Aorta (tissue), 5 donors: Measurements from ENCODE around the gene ENTR1. TPM values are rescaled to one million over a fixed set of nuclear protein-coding genes. Genes with fewer than 3 reads are reported as not detected.

ENCODE experiments used
- ATAC-seq: fragments of 200-7000 bp; cut with Tn5 transposase; one replicate; pipeline ENCODE4 v1.9.1; 2022; ENCODE audit warnings: moderate library complexity; ENCODE audit not compliant: low FRiP score
- DNase-seq, 2 donors: peaks; one replicate each; pipeline ENCODE4 v3.0.0-alpha.2; 2020
- H3K27ac ChIP-seq, 2 donors: one replicate each; pipeline ENCODE4 v1.5.1; 2013; ENCODE audit warnings: low read length in 2 of 2, mild to moderate bottlenecking in 2 of 2, moderate library complexity in 2 of 2, control low read depth in 1 of 2, inconsistent platforms in 1 of 2, low read depth in 1 of 2
- H3K27me3 ChIP-seq, 2 donors: one replicate each; pipeline ENCODE4 v1.6.1; 2013; ENCODE audit warnings: control low read depth in 1 of 2, low read length in 1 of 2, mild to moderate bottlenecking in 1 of 2, moderate library complexity in 1 of 2; ENCODE audit not compliant: insufficient read depth in 2 of 2, control insufficient read depth in 1 of 2
- H3K36me3 ChIP-seq, 2 donors: one replicate each; pipeline ENCODE4 v1.6.1; 2013; ENCODE audit warnings: control low read depth in 1 of 2, low read length in 1 of 2, mild to moderate bottlenecking in 1 of 2; ENCODE audit not compliant: insufficient read depth in 2 of 2, control insufficient read depth in 1 of 2
- H3K4me1 ChIP-seq, 2 donors: one replicate each; pipeline ENCODE4 v1.6.1; 2013; ENCODE audit warnings: low read length in 2 of 2, control low read depth in 1 of 2, mild to moderate bottlenecking in 1 of 2, moderate library complexity in 1 of 2; ENCODE audit not compliant: insufficient read depth in 2 of 2, control insufficient read depth in 1 of 2
- H3K4me3 ChIP-seq, 2 donors: one replicate each; pipeline ENCODE4 v1.5.1; 2013; ENCODE audit warnings: low read length in 2 of 2, control low read depth in 1 of 2, mild to moderate bottlenecking in 1 of 2
- H3K9me3 ChIP-seq: one replicate; pipeline ENCODE4 v1.6.1; 2013; ENCODE audit warnings: mild to moderate bottlenecking, low read length; ENCODE audit not compliant: control insufficient read depth
- WGBS, 2 donors: extraction: QIAGEN DNeasy Blood & Tissue Kit; methylation state at CpG; one replicate each; pipeline ENCODE4 v1.1.7; 2013; 5-methylcytosine and 5-hydroxymethylcytosine counted together
- intact Hi-C, 2 donors: fragments of 100-400 bp; cut with DNase I; formaldehyde crosslinking; loops; one replicate each; pipeline versions ENCODE4 v1.14.2 to v1.15.0; 2022
- long read RNA-seq, 2 donors: library from polyadenylated mRNA; unstranded; transcript quantifications; one replicate each; pipeline ENCODE4 v2.0.0, GENCODE V29; 2020 to 2021
- polyA plus RNA-seq, 2 donors: library from polyadenylated mRNA; stranded (reverse); fragments of 200-250 nt; gene quantifications; one replicate each; pipeline ENCODE4 v1.2.3, GENCODE V29; 2013
- total RNA-seq, 2 donors: library from RNA; stranded (reverse); fragmentation: NEBNext Ultra II Directional; extraction: Animal tissue kit (Norgen Biotek cat#: 25700); gene quantifications; one replicate each; pipeline ENCODE4 v1.2.1, GENCODE V29; 2021
- donor health status: healthy with polysubstance abuse.
- donor health status: Bipolar disorder and iron deficiency.
- donor health status: DM: no; HTN: no; CAD: no.
- donor health status: DM: no; HTN: no; CAD: no.
- donor health status: DM: yes; HTN: yes; CAD: no.

ENTR1 gene
- total RNA-seq = 10 to 100 TPM; 27.1 to 39.0 TPM
- 10 to 100 TPM; 15.0 to 47.2 TPM for polyA plus RNA-seq
- long read RNA-seq, donor 1, partial matches to known transcripts = 6 of 10 reads
- long read RNA-seq, donor 1, other reads (novel, unspliced or antisense) = 1 of 10 reads
- long read RNA-seq, donor 2, transcript ENTR1-204 (8 exons, 2,129 nt) = major isoform, 9 of 17 reads
- long read RNA-seq, donor 2, partial matches to known transcripts = 1 of 17 reads
- long read RNA-seq, donor 2, other reads (novel, unspliced or antisense) = 5 of 17 reads

DNA sequence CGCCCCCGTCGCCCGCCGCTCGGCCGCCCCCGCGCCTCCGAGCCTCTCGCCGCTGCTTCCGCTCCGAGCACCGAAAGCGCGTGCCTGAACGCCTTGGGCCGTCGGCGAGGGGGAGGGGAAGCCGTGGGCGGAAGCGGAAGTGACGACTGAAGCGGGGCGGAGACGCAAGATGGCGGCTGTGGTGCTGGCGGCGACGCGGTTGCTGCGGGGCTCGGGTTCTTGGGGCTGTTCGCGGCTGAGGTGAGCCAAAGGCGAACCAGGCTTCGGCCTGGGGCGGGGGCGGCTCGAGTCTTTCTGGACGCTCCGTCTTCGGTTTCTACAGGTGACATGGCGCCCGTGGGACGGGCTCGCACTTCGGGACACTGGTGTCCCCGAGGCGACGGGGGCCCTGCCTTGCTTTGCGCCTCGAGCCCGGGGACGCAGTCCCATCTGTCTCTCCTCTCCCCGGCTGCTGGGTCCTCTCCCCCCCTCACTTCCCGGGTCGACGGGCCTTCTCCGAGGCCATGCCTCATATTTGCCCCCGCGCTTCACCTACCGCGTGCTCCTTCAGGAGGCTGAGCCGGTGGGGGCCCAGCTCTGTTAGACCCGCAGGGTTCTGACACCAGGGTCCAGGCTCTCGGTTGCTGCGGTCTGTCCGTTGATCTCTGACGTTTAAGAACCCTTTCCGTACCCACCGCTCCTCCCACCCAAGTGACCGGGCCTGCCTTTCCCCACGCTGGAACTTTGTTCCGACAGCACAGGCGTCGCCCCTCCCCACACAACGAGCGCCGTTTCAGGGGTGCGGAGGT is at the start of gene ENTR1, which contains the start of gene PMPCA:
ENTR1 (minus strand) TSS at position 115 of the 788 bp plus-strand sequence. CDS start 217 bp downstream, outside the sequence.
PMPCA (plus strand) TSS at position 159 of the 788 bp plus-strand sequence; CDS start at position 170, 11 bp downstream.
- DNase-seq (peak; percentile 96 to 99), ATAC-seq (peak; percentile 93)
- intact Hi-C loops = loop anchor here in 1 of 2 donors (5.0 kb wide), 1 partner anchor 72 kb away; the partner anchor contains the start of gene SEC16A
- WGBS, 2 donors = 0% methylated on average over 75 to 83 of the region's 83 CpGs
- H3K27me3 ChIP-seq = no peaks in the 10 kb centered on the region
- no peaks in the 10 kb centered on the region for H3K4me1 ChIP-seq
- H3K27ac ChIP-seq = peak within 1 kb of the TSS in 1 of 2 donors; percentile 9
- peak within 1 kb of the TSS; percentile 44 to 91 for H3K4me3 ChIP-seq
- no peaks in the 10 kb centered on the region for H3K9me3 ChIP-seq
- H3K36me3 ChIP-seq = peaks cover 0 to 4% of the 10 kb centered on the region in 2 donors

GRCh38 chr9:136459425-136459824 is 49.0 kb upstream of the ENTR1 start:
- intact Hi-C loops = no loop called here
- WGBS, 2 donors = 93% methylated on average over 28 of the region's 28 CpGs
- Histone ChIP-seq H3K27me3 (no peaks in the 10 kb centered on the region), H3K9me3 (no peaks in the 10 kb centered on the region), H3K4me3 (no peak overlapping the region), H3K4me1 (no peaks in the 10 kb centered on the region), H3K27ac (no peak overlapping the region), H3K36me3 (peaks cover 0 to 18% of the 10 kb centered on the region in 2 donors)
- DNase-seq (no peak), ATAC-seq (no peak)

DNA sequence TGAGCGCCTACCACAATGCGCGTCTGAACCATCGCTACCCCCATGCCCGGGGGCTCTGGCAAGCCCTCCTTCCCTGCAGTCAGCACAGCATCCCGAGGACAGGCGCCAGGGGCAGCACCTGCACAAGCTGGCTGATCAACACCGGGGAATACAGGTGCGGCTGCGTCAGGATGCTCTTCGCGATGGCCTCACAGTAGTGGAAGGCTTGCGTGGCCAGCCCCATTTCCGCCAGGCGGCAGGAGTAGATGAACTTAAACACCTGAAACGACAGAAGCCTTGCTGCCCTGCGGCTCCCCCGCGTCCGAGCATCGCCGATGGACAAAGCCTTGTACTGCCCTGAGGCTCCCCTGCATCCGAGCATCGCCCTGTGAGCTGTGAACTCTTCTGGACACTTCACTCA is 46.9 kb upstream of the ENTR1 start:
- Histone ChIP-seq H3K27me3 (no peaks in the 10 kb centered on the region), H3K9me3 (no peaks in the 10 kb centered on the region), H3K4me1 (no peaks in the 10 kb centered on the region), H3K36me3 (peaks cover 0 to 14% of the 10 kb centered on the region in 2 donors), H3K27ac (no peak overlapping the region), H3K4me3 (no peak overlapping the region)
- WGBS, 2 donors = 94 to 96% methylated on average over 24 of the region's 24 CpGs
- intact Hi-C loops = no loop called here
- ATAC-seq = no peak
- no peak for DNase-seq

GRCh38 chr9:136456258-136456657 is 45.8 kb upstream of the ENTR1 start:
- WGBS, 2 donors = 80 to 83% methylated on average over 9 of the region's 9 CpGs
- intact Hi-C loops = no loop called here
- peaks cover 0 to 13% of the 10 kb centered on the region in 2 donors for H3K36me3 ChIP-seq

DNA sequence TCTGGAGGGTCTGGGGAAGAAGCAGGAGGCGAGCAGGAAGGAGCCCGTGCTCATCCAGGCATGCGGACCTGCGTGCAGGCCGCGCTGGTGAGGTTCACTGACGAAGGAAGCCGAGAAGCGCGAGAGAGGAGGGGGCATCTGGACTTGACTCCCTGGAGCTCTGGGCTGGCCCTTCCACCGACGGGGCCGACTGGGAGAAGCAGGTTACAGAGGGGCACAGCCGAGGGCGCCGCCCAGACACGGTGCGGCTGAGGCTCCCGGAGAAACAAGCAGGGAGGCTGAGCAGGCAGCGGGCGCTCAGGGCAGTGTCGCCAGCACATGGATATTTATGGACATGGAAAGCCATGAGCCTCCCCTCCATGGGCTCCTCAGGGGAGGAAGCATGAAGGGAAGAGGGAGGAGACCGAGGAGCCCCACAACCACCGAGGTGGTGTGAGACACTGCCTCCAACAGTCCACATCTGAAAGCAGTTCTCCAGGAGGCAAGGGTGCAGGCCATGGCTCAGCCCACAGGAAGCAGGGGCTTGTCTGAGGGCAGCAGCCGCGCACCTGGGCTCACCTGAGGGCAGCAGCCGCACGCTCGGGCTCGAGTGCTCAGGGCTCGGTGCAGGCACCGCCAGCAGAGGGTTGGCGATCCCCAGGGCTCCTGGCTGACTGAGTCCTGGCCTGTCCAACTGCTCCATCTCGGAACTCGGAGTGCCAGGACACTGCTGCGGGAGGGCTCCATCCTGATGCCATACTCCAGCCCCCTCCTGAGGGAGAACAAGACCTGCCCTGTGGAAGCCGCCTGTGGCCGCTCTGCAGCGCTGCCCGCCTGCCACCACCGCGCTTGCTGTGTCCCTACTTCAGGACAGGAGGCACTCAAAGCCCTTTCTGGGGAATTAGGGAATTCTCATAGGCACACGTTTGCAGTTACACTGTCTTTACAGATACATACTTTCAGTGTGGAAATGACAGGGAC is 44.9 kb upstream of the ENTR1 start:
- H3K36me3 ChIP-seq = peaks cover 0 to 11% of the 10 kb centered on the region in 2 donors
- intact Hi-C loops = no loop called here
- DNase-seq (no peak), ATAC-seq (no peak)
- H3K9me3 ChIP-seq = no peaks in the 10 kb centered on the region
- H3K27me3 ChIP-seq = no peaks in the 10 kb centered on the region
- H3K4me1 ChIP-seq = no peaks in the 10 kb centered on the region
- WGBS, 2 donors = 90 to 91% methylated on average over 42 to 43 of the region's 43 CpGs
- no peak overlapping the region for H3K27ac ChIP-seq
- H3K4me3 ChIP-seq = no peak overlapping the region

More at GRCh38 chr9:136456258-136456657, 45.8 kb upstream of the ENTR1 start:
- DNase-seq = no peak
- no peak for ATAC-seq
- Histone ChIP-seq H3K27ac (no peak overlapping the region), H3K9me3 (no peaks in the 10 kb centered on the region), H3K4me3 (no peak overlapping the region), H3K27me3 (no peaks in the 10 kb centered on the region), H3K4me1 (no peaks in the 10 kb centered on the region)

GRCh38 chr9:136454026-136454796 is 43.8 kb upstream of the ENTR1 start:
- Histone ChIP-seq H3K27me3 (no peaks in the 10 kb centered on the region), H3K4me1 (no peaks in the 10 kb centered on the region), H3K9me3 (no peaks in the 10 kb centered on the region), H3K27ac (no peak overlapping the region), H3K36me3 (peaks cover 0 to 7% of the 10 kb centered on the region in 2 donors), H3K4me3 (no peak overlapping the region)
- no peak for ATAC-seq
- 89 to 91% methylated on average over 25 of the region's 25 CpGs for WGBS, 2 donors
- intact Hi-C loops = no loop called here
- no peak for DNase-seq

DNA sequence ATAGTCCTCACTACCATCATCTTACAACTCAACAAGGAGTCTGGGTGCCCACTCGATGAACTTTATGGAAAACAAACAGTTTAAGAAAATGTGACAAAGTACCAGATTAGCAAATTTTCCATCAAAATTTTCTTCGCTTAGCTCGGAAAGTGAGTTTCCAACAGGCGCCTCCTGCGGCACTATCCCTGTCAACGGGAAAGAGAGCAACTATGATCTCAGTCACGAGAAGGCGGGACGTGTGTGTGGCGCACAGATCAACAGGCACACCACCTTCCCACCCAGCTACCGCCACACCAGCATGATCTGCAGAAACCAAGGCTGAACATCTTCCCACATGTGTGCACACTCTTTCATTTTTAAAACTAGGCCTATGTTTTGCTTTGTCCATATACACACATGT is 42.9 kb upstream of the ENTR1 start:
- intact Hi-C loops = no loop called here
- peaks cover 0 to 7% of the 10 kb centered on the region in 2 donors for H3K36me3 ChIP-seq

More for the DNA sequence above, 42.9 kb upstream of the ENTR1 start:
- H3K27ac ChIP-seq = no peak overlapping the region
- DNase-seq (no peak), ATAC-seq (no peak)
- H3K9me3 ChIP-seq = no peaks in the 10 kb centered on the region
- 87 to 89% methylated on average over 11 of the region's 11 CpGs for WGBS, 2 donors
- no peaks in the 10 kb centered on the region for H3K27me3 ChIP-seq
- H3K4me1 ChIP-seq = no peaks in the 10 kb centered on the region
- no peak overlapping the region for H3K4me3 ChIP-seq
